TTC549 (cell line): ENCODE data around the gene SGSH.
"Not testable (repeated sequence)": the region's sequence is repeated elsewhere in the genome, so short reads cannot be mapped to it uniquely, and the experiment has no call there.

Experiments used
- FAIRE-seq: peaks from 2 replicates; lab custom pipeline; 2012; peaks lifted over from hg19 to GRCh38; lab: Jason Lieb, UNC

The SGSH gene

GRCh38 chr17:80210348-80211108 lies 9.6 kb downstream of the SGSH start:
- no peak for FAIRE-seq

DNA sequence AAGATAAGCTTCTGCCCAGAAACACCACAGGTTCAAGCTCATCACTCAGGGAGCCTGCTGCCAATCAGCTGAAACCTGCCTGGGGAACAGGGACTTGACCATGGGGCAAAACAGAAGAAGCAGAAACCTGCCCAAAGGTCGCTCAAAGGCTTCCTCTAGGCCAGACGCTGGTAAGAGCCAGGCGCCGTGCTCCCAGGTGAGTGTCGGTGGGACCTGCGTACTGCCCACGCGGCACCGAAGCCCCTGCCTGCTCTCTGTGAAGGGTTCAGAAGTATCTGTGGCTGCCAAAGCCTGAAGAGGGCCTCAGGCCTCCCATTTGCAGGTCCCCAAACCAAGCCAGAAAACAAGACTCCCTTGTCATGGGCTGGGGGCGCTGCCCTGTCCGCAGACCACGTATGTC lies 10.4 kb downstream of the SGSH start:
- FAIRE-seq = no peak

GRCh38 chr17:80208050-80208449 lies 12.1 kb downstream of the SGSH start:
- no peak for FAIRE-seq

- FAIRE-seq = no peak
Observed at GRCh38 chr17:80205811-80206210, 14.3 kb downstream of the SGSH start.

DNA sequence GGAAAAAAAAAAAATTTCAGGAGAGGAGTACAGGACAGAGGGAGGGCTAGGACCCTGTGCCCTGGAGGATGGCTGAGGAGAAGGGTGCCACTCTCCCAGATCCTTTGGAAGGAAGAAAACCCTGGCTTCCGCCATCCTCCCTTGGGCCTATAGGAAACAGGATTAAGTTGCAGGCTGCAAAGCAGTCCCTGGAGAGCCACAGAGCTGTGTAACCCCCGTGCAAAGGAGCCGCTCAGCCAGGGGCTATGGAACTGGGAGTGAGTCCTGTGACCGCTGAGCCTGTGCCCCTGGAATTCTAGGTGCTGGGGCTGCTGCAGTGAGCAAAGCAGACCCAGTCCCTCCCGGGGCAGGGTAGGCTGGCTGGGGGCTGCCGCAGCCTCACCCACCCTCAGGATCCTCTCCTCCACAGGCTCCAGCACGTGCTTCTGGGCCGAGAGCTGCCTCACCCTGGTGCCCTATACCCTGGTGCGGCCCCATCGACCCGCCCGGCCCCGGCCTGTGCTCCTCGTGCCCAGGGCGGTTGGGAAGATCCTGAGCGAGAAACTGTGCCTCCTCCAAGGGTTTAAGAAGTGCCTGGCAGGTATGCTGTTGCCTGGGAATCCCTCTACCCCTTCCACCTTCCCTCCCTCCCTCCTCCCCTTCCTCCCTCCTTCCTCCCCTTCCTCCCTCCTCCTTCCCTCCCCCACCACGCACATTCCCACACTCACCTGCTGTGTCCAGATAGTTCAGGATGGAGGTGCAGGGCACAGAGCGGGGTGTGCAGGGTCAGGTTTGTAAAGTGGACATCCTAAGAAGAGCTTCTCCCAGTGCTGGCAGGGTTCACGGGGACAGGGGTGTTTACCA lies 15.3 kb downstream of the SGSH start:
- FAIRE-seq = no peak

DNA sequence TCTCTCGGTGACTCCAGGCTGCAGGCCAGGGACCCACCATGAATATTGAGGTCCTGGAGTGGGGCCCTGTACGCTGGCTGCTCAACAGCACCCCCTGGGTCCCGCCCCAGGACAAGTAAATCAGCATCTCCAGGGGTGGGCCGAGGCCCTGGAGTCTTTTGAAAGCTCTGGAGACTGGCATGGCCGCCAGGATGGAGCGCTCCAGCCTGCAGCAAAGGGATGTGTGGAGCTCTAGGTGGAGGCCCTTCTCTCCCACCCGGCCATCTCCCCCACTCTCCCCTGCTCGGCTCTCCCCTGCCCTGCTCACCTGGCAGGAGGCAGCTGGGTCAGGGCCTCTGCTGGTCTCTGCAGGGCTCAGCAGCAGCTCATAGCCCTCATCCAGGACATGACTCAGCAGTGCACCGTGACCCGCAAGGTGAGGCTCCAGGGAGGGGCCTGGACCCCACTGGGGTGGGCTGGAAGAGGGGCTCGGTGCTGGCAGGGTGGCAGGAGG lies 16.6 kb downstream of the SGSH start:
- FAIRE-seq = no peak

DNA sequence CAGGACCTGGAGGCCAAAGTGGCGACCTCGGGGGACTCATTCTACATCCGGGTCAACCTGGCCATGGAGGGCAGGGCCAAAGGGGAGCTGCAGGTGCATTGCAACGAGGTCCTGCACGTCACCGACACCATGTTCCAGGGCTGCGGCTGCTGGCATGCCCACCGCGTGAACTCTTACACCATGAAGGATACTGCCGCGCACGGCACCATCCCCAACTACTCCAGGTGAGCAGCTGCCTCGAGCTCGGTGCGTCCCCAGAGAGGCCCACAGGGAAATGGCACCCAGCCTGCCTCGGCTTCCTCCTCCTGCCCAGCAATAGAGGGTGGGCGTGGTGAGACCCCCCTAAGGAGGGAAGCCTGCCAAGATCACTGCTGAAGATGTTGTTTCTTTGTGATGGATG lies 17.9 kb downstream of the SGSH start:
- no peak for FAIRE-seq

GRCh38 chr17:80201446-80201845 lies 18.7 kb downstream of the SGSH start:
- FAIRE-seq = no peak

GRCh38 chr17:80199295-80199694 lies 20.8 kb downstream of the SGSH start:
- FAIRE-seq = not testable (repeated sequence)

GRCh38 chr17:80198144-80198661 lies 21.9 kb downstream of the SGSH start:
- FAIRE-seq = no peak

DNA sequence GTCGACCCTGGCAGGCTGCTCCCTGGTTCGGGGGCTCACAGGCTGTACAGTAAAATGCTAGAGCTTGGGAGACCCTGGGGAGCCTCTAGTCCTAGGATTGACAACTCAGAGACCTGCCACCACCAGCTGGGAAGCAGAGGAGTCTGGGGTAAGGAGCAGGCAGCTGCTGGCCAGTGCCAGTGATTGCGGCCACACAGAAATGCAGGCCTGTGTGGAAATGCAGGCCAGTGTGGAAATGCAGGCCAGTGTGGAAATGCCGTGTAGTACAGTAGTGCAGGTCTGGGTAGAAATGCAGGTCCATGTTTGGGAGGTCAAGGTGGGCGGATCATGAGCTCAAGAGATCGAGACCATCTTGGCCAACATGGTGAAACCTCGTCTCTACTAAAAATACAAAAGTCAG lies 23.5 kb downstream of the SGSH start:
- FAIRE-seq = no peak

- no peak for FAIRE-seq
Observed at GRCh38 chr17:80195671-80196529, 24.2 kb downstream of the SGSH start.

GRCh38 chr17:80195141-80195540 lies 25.0 kb downstream of the SGSH start:
- FAIRE-seq = no peak

DNA sequence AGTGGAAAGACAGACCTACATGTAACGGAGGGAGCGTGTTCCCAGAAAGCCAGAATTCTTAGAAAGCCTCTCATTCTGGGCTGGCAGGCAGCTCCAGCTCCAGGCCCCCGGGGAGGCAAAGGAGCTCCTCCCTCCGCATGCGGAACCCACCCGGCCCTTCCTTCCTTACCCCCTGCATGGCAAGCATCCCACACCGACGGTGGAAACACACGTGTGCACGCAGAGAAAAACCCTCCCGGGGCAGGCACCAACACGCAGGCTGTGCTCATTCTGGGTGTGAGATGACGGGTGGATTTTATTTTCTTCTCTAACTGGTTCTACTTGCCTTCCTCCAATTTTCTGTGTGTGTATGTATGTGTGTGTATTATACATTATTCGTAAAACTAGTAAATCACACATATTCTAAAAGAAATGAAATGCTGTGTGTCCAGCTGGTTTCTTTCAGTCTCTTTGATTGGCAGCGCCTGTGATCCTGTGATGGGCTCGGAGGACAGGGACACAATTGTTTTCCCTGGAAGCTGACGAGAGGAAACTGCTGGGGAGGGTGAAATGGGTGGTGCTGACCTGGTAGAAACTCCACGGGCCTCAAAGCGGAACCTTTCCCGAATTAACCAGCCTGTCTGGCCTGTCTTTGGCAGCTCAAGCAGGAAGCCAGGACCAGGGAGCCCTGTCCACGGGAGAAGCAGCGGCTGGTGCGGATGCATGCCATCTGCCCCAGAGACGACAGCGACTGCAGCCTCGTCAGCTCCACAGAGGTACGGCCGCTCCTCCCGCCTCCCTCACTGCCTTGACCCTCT lies 28.1 kb downstream of the SGSH start:
- FAIRE-seq = no peak

DNA sequence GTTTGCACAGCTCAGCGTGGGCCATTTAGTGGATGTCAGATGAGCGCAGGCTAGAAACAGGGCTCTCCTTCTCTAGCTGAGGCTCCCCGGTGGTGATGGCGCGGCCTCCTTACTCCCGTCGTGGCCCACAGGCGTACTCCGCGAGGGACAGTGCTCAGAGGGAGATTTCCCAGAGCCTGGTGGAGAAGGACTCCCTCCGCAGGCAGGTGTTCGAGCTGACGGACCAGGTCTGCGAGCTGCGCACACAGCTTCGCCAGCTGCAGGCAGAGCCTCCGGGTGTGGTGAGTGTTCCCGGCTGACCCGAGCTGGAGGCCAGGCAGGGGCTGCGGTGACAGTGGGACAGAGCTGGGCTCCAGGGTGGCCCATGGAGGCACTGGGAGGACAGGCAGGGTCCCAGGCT lies 28.9 kb downstream of the SGSH start:
- FAIRE-seq = no peak

GRCh38 chr17:80190716-80191115 lies 29.4 kb downstream of the SGSH start:
- FAIRE-seq = no peak

GRCh38 chr17:80189611-80190010 lies 30.5 kb downstream of the SGSH start:
- FAIRE-seq = no peak

DNA sequence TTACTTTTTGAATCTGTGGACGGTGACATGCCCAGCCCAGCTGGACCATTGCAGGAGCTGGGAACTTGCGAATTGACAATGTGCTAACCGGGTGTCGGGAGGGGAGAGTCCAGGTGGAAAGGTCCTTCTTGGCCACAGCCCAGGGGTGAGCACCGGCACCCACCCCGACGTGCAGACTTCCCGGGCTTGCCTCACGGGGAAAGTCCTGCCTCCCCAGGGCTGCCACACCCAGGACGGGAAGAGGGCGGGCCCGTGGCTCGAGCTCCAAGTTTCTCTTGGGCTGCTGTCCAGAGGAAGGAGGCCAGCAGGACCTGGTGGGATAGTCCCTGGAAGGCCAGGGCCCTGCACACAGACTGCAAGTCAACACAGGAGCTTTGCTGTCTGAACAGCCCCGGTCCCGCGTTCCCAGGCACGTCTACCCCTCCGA lies 32.6 kb downstream of the SGSH start:
- no peak for FAIRE-seq

DNA sequence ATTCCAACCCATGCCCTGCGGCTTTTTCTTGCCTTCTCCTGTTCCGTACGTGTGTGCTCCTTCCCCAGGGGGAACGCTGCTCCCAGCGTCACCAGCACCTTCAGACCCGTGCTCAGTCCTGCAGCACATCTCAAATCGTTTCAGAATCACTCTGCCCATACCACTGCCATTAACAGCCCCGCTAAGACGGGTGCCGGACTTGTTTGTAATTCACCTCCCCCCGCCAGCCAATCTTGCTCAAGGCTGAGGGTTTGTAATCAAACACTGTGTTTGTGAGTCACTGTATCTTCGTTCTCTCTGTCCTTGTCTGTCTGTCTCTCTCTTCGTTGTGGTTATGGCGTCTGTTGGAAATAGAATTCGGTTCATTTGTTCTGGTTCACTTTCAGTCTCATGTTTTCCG lies 33.0 kb downstream of the SGSH start:
- no peak for FAIRE-seq

DNA sequence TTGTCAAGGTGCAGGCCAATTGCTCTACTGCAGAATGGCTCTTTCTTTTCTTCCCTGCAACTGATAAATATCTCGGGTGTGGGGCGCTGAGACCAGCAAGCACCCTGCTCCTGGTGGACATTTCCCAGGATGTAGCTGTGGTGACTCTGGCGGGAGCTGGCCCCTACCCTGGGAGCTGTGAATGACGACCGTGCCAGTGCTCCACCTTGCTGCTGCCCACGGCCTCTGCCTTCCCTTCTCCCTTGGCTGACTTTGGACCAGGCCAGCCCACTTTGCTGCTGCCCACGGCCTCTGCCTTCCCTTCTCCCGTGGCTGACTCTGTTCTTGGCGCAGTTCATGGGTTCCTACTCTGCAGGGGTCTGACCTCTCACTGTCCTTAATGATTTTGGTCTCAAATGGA lies 34.2 kb downstream of the SGSH start:
- FAIRE-seq = no peak

- FAIRE-seq = no peak
Observed at GRCh38 chr17:80184423-80184714, 35.8 kb downstream of the SGSH start.
